Right renal pelvis (tissue), 4 donors: ENCODE data around the gene SULT1A2. TPM values are rescaled to one million over a fixed set of nuclear protein-coding genes. Genes with fewer than 3 reads are reported as not detected.
"Not testable (repeated sequence)": the region's sequence is repeated elsewhere in the genome, so short reads cannot be mapped to it uniquely, and the experiment has no call there.

Source experiments
- DNase-seq, 4 donors: peaks; one replicate each; pipeline ENCODE4 v3.0.0-alpha.2; 2013; ENCODE audit warnings: low read depth in 4 of 4, low spot score in 3 of 4, missing footprints in 1 of 4
- polyA plus RNA-seq, 4 donors: library from polyadenylated mRNA; unstranded; fragments of 120-200 nt; gene quantifications; one replicate each; pipeline ENCODE4 v1.2.1, GENCODE V29; 2013; ENCODE audit not compliant: insufficient read length in 4 of 4

Gene SULT1A2
- polyA plus RNA-seq, 4 donors, result 0.83 to 2.3 (median 1.8) TPM

DNA sequence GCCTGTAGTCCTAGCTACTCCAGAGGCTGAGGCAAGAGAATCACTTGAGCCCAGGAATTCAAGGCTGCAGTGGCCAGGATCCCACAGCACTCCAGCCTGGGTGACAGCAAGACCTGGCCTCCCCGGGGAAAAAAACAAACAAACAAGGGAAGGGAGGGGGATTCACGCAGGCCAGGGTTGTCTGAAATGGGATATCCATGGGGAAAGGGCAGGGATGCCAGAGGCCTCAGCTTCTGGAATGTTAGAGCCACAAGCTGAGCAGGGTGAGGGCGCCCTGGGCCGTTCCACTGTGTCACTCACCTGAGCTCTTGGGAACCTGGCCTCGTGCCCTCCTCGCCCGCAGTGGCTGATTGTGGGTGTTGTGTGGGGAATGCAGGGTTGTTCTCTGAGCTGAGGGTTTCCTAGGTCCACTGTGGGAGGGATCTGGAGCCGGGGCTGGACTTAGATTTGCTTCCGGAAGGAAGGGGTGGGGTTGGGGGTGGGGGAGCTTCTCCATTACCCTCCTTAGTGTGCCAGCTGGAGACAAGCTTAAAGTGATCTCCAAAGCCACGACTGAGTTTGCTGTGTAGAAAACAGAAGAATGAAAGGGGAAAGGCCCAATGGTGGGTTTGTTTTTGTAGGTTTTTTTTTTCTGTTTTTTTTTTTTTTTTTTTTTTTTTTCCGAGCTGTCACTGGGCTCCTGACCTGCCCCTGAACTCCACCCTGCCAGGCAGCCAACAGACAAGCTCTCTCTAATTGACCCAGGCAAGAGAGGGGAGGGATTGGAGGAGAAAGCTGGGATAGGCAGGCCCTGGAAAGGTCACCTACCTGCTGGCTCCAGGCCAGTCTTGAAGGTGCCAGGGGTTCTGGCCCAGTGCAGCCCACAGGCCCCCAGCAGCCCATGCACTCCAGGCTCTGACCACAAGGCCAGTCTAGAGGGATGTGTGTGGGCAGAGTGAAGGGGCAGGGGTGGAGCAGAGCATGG is 13.1 kb upstream of the SULT1A2 start, which contains the start of gene SULT1A1:
TSS of gene SULT1A1 (minus strand) at position 414 of the 964 bp plus-strand sequence. CDS start 1,189 bp downstream, outside the sequence.
- no peak for DNase-seq

DNA sequence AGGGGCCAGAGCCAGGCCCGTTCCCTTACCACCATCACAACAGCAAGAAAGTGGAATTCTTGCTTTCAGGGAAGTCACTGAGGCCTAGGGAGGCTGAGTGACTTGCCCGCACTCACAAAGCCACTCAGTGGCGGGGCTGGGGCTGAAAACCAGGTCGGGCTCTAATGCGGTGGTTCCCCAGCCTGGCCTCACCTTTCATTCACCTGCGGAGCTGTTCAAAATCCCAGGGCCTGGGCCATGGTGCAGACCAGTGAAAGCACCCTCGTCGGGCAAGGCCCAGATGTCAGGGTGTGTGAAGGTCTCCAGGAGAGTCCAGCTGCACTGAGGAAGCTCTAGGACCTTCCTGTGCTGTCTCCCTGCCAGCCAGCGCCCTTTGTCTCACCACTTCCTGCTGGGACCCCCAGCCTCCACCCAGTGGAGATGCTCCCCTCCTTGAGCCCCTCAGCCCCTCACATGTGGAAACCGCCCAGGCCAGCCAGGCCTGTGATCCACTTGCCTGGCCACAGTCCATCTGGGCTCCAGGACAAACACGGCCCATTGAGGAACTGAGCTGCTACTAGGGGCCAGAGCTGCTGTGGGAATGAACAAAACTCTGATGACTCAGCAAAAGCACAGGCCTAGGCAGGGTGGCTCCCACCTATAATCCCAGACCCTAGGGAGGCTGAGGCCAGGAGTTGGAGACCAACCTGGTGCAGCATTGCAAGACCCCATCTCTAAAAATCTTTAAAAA is 12.2 kb upstream of the SULT1A2 start:
- DNase-seq, result not testable (repeated sequence)

DNA sequence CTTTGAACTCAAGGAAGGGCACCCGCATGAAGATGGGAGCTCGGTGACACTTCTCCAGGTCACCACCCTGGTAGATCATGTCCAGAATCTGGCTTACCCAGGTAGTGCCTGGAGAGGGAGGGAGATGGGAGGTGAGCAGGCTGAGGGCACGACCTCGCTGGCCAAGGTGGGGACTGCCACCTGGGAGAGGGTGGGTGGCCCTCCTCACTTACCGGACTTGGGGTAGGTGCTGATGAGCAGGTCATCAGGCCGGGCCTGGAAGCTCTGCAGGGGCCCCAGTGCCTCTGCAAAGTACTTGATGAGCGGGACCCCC is 11.6 kb upstream of the SULT1A2 start:
- DNase-seq, result not testable (repeated sequence)

DNA sequence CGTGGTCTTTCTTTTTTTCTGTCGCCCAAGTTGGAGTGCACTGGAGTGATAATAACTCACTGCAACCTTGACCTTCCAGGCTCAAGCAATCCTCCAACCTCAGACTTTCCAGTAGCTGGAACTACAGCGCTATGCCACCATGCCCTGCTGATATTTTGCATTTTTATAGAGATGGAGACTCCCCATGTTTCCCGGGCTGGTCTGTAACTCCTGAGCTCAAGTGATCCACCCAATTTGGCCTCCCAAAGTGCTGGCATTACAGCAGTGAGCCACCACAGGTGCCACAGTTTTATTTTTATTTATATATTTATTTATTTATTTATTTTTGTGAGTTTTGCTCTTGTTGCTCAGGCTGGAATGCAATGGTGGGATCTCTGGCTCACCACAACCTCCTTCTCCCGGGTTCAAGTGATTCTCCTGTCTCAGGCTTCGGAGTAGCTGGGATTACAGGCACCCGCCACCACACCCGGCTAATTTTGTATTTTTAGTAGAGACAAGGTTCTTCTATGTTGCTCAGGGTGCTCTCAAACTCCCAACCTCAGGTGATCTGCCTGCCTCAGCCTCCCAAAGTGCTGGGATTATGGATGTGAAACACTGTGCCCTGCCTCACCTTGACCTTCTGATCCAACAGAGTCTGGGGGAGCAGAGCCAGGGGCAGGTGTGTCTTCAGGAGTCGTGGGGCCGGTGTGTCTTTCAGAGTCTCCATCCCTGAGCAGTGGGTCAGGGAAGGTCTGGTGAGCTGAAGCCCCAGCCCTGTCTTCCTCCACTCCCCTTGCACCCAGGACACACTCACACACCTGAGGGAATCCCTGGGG is 11.0 kb upstream of the SULT1A2 start:
- not testable (repeated sequence) for DNase-seq

DNA sequence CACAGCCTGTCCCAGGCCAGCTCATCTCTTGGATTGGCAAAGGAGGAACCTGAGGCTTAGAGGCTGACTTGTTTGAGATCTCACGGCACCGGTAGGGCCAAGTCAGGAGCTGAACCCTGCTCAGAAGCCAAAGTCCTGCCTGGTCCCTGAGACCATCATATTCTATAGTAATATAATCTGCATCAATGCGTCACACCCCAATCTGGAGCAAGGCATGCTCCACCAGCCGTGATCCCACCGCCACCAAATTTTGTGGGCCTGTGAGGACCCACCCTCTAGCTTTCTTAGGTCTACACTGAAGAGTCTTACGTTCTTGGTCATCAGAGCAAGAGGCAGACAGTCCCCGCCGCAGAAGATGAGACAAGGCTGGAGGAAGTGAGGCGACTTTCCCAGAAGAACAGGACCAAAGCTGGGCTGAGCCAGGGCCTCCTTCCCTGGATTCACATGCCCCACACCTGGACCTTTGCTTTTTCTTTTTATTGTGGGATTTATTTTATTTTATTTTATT is 10.3 kb upstream of the SULT1A2 start:
- no peak for DNase-seq

DNA sequence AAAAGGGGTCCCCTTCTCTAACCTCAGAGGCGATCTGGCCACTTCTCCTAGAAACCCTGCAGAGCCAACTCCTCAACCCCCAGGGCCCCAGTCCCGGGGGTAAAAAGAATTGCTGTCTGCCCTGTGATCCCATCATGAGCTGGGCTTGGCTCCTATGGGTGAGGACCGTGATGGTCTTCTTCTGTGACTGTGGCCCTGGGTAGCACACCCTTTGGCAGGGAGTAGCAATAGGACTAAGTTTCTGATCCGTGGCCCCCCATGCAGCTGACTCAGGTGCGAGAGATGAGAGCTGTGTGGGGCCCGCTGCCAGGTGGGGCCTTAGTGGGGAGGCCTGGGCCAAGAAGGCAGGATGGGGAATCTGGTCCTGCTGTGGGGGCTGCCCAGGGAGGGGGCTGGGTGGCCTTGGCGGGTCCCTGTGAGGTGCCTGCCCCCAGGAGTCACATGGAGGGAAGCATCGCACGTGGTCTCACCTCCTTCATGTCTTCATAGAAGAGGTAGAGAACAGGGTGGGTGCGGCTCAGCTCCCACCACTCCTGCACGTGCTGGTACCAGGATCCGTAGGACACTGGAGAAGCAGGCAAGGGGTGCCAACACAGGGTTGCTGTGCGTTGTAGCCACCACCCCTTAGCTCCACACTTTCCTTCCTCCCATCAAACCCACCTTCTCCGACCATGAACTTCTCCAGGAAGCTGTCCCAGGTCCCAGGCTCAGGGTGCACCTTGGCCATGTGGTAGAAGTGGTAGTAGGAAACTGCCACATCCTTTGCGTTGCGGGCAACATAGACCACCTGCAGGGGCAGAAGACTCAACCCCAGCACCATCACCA is 9.7 kb upstream of the SULT1A2 start:
- no peak for DNase-seq

DNA sequence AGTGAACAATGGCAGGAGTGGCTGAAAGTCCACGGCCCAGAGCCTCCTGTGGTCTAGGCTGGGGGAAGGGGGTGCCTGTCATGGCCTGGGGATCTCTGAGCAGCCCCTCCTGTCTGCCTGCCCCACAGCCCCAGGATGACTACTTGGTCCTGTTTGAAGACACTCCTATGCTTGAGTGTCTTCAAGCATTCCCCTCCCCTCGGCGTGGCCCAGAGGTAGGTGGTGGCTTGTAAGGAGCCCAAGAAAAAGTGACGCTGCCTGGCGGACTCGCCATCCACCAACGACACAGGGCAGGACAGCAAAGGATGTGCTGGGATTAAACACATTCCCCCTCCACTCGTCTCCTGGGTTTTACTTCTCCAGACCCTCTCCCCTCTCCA is 7.3 kb upstream of the SULT1A2 start:
- no peak for DNase-seq

DNA sequence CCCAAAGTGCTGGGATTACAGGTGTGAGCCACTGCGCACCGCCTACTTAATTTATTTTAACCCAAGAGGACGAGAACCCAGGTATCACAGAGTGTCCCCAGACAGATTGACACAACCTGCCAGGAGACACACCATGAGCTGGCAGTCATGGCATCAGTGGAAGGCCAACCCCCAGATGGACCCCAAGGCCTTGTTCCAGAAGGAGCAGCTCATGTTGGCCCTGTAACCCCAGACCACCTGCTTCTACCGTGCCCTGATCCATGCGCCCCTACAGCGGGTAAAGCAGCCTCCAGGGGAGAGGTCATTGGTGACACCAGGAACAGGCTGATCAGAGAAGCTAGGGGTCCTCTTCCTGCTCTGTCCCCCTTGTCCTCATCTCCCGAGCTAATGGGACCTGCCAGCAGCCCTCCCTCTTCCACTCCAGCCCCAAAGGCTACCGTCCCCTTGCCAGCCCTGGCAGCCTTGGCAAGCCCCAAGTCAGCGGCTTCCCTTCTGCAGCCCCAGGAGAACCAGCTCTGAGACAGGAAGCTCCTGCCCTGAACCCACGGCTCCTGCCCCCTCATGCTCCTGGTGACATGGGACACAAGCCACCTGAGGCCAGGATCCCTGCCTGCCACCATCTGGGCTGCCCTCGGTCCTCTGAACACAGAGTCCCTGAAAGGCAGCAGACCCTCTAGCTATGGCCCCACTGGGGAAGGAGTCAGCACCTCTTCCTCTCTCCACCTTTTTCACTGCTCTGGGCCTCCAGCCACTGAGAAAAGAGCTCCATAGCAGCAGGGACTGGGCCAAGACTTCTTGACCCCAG is 6.7 kb upstream of the SULT1A2 start:
- no peak for DNase-seq

DNA sequence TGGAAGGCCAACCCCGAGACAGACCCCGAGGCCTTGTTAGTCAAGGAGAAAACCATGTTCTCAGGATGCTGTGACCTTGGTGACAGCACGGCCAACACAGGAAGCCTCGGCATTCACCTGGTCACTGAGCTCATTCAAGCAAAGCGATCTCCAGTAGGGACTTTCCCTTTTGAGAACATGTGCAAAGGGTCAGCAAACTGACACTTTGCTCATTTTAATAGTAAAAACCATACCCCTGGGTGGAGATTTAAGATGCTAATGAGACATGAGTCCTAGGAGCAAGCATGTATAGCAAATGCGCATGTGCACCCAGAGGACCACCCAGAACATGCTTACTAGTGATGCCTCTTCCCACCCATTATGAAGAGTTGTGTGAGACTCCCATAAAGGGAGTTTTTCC is 5.7 kb upstream of the SULT1A2 start:
- DNase-seq, result no peak

DNA sequence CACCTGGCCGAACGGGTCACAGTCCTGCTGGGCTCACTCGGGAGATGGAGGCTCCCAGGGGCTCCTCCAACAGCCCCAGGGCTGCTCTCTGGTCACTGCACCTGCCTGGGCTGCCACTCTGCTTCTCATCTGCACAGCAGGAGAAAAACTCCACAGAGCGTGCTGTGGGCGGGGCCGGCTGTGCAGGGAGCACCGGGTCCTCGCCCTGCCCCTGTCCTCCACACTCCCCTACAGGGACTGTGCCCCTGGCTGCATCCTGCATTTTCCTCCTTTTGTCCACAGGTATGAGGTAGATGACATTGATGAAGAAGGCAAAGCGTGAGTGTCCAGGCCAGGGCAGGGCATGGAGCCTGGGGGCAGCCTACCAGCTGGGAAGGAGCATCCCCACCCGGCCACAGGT is 5.2 kb upstream of the SULT1A2 start:
- DNase-seq, result not testable (repeated sequence)

DNA sequence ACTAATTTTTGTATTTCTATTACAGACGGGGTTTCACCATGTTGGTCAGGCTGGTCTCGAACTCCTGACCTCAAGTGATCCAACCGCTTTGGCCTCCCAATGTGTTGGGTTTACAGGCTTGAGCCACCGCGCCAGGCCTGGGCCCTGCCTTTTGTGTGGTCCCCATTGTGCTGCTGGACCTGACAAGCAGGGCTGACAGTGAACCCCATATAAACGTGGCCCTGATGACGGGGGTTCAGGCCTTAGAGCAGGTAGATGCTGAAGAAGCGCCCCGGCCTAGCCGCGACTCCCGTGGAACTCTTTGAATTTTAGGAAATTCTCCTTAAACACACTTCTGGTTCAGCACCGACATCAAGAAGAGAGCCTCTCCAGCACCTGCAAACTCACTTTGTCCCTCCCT is 4.7 kb upstream of the SULT1A2 start:
- not testable (repeated sequence) for DNase-seq

DNA sequence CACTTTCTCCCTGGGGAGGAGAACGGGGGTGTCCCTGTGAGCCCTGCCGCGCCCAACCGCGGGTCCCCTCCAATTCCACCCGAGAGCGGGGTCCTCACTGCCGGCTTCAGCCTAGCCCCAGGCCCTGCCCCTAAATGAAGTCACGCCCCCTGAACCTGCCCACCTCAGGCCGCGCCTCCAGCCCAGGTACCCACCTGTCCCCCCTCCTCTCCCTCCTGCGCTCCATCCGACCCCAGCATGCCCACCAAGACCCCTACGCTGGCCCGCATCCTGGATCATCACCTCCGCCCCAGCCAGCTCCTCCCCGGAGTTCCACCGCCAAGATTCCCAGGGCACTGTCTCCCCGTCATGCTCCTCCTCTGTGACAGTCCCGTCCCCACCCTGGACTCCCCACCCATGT is 4.1 kb upstream of the SULT1A2 start:
- not testable (repeated sequence) for DNase-seq

DNA sequence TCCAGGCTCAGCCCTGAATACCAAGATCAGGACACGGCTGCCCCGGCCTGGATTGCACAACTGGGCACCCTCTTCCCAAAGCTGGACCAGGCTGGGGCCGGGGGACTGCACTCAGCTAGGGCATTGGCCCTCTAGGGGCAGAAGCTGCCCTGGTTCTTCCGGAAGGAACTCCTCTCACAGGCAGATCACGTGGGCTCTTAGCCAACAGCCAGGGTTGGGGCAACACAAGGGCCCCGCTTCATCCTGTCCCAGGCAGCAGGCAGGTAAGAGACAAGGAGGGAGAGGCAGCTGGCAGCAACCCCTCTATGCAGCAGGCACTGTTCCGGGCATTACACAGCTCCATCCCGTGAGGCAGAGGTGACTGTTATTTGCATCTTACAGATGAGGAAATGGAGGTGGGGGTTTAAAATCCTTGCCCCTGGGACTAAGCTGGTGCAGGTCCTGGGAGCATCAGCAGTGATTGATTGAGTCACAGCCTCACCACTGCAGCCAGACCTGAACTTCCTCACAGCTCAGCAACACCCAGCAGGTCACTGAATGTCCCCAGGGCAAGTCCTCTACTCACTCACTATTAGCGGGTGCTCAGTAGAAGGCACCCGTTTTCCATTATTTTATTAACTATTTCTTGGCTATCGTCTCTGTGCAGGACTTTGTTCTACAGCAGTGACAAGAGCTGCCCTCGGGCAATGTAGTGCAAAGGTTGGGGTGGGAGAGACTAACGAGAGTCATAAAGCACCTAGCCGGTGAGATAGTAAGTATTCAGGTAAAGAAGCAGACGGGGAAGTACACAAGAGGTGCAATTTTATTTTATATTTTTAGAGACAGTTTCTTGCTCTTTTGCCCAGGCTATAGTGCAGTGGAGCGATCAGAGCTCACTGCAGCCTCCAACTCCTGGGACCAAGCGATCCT is 2.8 kb upstream of the SULT1A2 start:
- DNase-seq, result not testable (repeated sequence)

DNA sequence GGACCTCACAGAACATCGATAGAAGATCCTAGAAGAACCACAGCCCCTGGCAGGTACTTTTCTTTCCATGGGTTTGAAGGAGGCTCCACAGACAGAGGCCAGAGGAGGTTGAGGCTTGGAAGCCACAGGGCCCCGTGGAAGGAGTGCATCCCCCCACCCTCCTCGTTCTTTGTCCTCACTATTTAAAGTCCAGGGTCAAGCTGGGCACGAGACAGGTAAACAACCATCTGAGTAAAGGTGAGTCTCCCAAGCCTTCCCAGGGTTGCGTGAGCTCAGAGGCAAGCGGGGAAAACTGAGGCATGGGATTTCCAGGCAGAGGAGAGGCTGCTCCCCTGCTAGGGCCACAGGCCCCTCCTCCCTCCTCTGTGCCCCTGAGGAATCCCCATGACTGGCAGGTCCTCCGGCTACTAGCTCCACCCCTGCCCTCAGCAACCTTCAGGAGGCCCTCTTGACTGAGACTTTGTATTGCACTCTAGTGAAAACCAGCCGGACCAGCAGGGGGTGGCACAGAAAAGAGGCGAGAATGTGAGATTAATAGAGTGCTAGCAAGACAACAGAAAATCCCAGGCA is 927 bp upstream of the SULT1A2 start:
- DNase-seq, result no peak

DNA sequence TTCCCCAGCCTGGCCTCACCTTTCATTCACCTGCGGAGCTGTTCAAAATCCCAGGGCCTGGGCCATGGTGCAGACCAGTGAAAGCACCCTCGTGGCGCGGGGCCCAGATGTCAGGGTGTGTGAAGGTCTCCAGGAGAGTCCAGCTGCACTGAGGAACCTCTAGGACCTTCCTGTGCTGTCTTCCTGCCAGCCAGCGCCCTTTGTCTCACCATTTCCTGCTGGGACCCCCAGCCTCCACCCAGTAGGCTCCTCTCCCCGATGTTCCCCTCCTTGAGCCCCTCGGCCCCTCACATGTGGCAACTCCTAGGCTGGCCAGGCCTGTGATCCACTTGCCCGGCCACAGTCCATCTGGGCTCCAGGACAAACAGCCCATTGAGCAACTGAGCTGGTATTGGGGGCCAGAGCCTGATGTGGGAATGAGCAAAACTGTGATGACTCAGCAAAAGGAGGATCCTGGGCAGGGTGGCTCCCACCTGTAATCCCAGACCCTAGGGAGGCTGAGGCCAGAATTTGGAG is 677 bp downstream of the SULT1A2 start:
- no peak for DNase-seq

DNA sequence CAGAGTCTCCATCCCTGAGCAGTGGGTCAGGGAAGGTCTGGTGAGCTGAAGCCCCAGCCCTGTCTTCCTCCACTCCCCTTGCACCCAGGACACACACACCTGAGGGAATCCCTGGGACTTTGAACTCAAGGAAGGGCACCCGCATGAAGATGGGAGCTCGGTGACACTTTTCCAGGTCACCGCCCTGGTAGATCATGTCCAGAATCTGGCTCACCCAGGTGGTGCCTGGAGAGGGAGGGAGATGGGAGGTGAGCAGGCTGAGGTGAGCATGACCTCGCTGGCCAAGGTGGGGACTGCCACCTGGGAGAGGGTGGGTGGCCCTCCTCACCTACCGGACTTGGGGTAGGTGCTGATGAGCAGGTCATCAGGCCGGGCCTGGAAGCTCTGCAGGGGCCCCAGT is 1.4 kb downstream of the SULT1A2 start:
- not testable (repeated sequence) for DNase-seq

DNA sequence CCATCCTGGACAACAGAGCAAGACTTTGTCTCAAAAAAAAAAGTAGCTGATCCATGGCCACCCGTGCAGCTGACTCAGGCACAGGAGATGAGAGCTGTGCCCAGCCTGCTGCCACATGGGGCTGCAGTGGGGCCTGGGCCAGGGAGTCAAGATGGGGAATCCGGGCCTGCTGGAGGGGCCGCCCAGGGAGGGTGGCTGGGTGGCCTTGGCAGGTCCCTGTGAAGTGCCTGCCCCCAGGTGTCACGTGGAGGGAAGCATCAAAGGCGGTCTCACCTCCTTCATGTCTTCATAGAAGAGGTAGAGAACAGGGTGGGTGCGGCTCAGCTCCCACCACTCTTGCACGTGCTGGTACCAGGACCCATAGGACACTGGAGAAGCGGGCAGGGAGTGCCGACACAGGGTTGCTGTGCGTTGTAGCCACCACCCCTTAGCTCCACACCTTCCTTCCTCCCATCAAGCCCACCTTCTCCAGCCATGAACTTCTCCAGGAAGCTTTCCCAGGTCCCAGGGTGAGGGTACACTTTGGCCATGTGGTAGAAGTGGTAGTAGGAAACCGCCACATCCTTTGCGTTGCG is 3.8 kb downstream of the SULT1A2 start:
- no peak for DNase-seq
